GM12874 (cell line): ENCODE measurements around the gene USP10.

Experiments
- CTCF ChIP-seq: IDR thresholded peaks from 2 replicates; pipeline ENCODE4 v1.5.1; 2011; ENCODE audit warnings: low read depth, mild to moderate bottlenecking, control low read depth, low read length, moderate library complexity; ENCODE audit not compliant: insufficient read depth

USP10 gene

DNA sequence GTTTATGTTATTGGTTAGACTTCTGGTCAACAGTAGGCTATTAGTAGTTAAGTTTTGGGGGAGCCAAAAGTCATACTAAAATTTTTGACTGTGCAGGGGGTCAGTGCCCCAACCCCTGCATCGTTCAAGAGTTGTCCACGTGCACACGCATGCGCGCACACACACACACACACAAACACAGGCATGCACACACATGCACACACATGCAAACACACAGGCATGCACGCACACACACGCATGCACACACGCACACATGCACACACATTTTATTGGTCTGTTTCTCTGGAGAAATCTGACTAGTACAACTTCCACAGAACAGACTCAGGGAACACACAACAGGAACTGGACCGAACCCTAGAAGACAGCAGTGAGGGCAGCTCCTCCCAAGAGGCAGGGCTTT, 24.4 kb upstream of the USP10 start:
- TF ChIP-seq CTCF = no peak

DNA sequence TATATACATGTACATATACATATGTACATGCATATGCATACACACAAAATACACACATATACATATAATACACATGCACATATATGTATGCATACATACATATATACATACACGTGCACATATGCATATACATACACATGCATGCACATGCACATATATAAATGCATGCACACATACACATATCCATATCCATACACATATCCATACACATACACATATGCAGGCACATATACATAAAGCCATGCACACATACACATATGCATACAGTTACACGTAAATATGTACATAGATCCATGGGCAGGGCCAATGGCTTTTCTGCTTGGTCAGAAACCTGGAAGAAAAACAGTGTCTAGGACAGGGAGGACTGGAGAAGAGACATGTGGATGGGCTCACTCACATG, 23.9 kb upstream of the USP10 start:
- TF ChIP-seq CTCF = no peak

DNA sequence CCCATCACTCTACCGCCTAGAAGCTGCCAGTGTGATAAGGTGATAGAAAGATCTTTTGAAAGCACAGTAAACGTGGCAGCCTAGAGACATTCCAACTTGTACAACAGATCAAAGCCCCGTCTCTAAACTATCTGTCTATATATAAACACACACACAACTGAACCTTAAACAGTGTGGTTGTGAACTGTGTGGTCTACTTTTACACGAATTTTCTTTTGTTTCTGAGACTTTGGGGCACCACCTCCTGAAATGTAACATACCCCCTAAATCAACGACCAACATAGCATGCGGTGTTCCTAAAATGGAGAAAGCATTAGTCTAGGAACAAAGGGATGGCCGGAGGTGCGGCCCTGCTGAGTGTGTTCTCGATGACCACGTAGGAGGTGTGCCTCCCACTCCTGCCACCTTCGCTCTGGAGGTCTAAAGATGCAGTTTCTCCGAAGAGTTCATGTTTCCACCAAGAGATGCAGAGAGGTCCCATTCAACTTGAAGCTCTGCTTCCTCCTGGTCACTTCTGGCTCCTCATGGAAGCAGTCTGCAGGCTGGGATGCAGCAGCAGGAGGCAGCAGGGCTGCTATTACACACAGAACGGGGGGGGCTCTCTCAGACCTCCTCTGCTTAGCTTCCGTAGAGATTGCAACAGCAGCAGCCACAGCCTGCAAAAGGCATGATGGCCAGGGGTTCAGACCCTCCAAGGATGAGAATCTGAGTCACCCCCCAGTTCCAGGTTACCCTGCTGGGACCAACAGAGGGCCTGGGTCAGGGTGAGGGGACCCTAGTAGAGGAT, 22.6 kb upstream of the USP10 start:
- no peak for TF ChIP-seq CTCF

- TF ChIP-seq CTCF = no peak
Measured at GRCh38 chr16:84677849-84678248, 22.0 kb upstream of the USP10 start.

DNA sequence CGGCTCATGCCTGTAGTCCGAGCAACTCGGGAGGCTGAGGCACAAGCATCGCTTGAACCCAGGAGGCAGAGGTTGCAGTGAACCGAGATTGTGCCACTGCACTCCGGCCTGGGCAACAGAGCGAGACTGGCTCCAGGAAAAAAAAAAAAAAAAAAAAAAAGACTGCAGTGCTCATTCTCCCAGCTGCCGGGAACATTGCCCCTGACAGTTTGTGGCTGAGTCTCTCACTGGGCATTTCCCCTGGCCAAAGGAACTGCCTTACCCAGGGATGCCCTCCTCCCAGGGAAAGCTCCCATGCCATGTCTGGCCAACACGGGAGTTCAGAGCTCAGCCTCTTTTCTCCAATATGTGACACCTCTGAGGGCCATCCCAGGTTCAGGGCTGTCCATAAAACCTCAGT, 21.3 kb upstream of the USP10 start:
- no peak for TF ChIP-seq CTCF

- TF ChIP-seq CTCF = no peak
Measured at GRCh38 chr16:84680165-84680842, 19.5 kb upstream of the USP10 start.

DNA sequence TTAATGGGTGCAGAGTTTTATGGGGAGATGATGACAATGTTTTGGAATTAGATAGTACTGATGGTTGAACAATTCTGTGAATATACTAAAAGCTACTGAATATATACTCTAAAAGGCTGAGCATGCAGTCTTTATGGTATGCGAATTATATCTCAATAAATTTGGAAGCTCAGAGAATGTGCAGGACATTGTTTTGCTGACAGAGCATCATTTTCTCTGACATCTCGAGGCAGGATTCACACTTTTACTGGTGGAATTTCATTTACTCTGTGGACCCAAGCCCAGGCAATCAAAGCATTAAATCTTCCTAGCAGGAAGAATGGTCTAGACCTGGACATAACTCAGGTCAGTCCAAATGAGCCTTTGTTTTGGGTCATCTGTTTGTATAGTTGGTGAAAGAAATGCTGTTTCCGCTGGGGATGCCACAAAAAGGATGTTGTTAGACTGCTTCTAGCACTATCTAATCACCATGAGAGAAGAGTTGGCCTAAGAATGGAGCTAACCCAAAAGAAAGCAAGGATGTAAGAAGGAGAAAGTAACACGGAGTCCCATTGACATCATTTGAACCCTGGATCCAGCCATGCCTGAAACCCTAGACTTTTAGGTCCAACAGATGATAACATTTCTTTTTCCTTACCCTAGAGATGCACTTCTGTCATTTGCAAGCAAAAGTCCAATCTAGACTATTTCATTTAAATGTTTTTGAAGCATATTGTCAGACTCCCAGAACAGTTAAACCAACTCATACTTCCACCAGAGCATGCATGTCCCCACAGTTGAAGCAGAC, 18.8 kb upstream of the USP10 start:
- TF ChIP-seq CTCF = no peak
